Transverse colon (tissue), 4 donors: ENCODE measurements around the gene IMPACT.

Experiments
- CTCF ChIP-seq, 5 experiments: fragments of 200-600 bp in 3 of 5; fragments of 450-650 bp in 2 of 5; sonication (generic) in 3 of 5; IDR thresholded peaks; 1 replicate in 2 of 5; 2 replicates in 3 of 5; pipeline ENCODE4 v1.5.1; 2016 to 2017; ENCODE audit warnings: antibody characterized with exemption in 5 of 5, inconsistent platforms in 3 of 5, mild to moderate bottlenecking in 2 of 5, moderate library complexity in 1 of 5
- POLR2A ChIP-seq: fragments of 450-650 bp; IDR thresholded peaks from one replicate; pipeline ENCODE4 v1.6.1; 2016; ENCODE audit warnings: antibody characterized with exemption, mild to moderate bottlenecking, moderate library complexity
- POLR2AphosphoS5 ChIP-seq, 3 donors: sonication (generic); formaldehyde crosslinking; IDR thresholded peaks; one replicate each; pipeline ENCODE4 v1.6.1; 2016; ENCODE audit warnings: antibody characterized with exemption in 3 of 3

DNA sequence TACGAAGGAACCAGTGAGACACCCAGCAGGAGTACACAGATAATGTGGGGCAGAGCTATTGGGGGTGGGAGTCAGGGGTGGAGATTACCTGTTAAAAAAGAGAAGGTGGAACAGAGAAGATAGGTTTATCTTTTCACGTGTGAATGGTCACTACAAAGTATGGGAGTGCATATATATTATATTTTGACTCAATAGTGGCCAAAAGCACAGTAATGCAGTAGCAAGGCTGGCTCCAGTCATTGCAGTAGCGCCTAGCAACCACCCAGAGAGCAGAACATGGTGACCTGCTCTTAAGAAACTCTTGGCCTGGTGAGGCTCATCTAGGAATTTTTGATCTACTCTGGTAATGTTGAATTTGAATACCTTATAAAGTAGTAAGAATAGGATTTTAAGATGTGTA is 1.0 kb downstream of the IMPACT start:
- TF ChIP-seq CTCF (IDR thresholded peaks at IDR 0.05) (no peak), POLR2A (no peak), POLR2AphosphoS5 (IDR thresholded peaks at IDR 0.05) (no peak)
